HepG2 (cell line): ENCODE data around the gene DHTKD1. TPM values are rescaled to one million over a fixed set of nuclear protein-coding genes. Genes with fewer than 3 reads are reported as not detected.

ENCODE experiments used
- ASH2L ChIP-seq: fragments of 300-600, 200-600 bp; sonication (generic); IDR thresholded peaks from 2 replicates; pipeline ENCODE4 v1.7.0; 2017; ENCODE audit warnings: low read depth, mild to moderate bottlenecking, moderate library complexity, mixed read lengths, low read length; ENCODE audit not compliant: insufficient read length
- FOXK2 ChIP-seq: fragments of 450-650 bp; IDR thresholded peaks from 2 replicates; pipeline ENCODE4 v1.6.1; 2016
- HOXA3 ChIP-seq: sonication (generic); formaldehyde crosslinking; IDR thresholded peaks from 2 replicates; pipeline ENCODE4 v1.5.0; 2020; ENCODE audit warnings: missing genetic modification reagents
- JUND ChIP-seq: sonication (generic); formaldehyde crosslinking; IDR thresholded peaks from 2 replicates; pipeline ENCODE4 v1.8.0; 2022; ENCODE audit warnings: mild to moderate bottlenecking, missing genetic modification reagents
- KDM6A ChIP-seq: IDR thresholded peaks from 2 replicates; pipeline ENCODE4 v1.6.1; 2016; ENCODE audit warnings: low read depth
- MIER3 ChIP-seq: IDR thresholded peaks from 2 replicates; pipeline ENCODE4 v1.6.1; 2016; ENCODE audit warnings: missing compliant biosample characterization, borderline replicate concordance
- NR2F2 ChIP-seq: IDR thresholded peaks from 2 replicates; pipeline ENCODE4 v1.6.1; 2012; ENCODE audit warnings: low read depth, inconsistent platforms, borderline replicate concordance
- ONECUT2 ChIP-seq: sonication (generic); formaldehyde crosslinking; IDR thresholded peaks from 2 replicates; pipeline ENCODE4 v1.4.0; 2020; ENCODE audit warnings: missing genetic modification reagents
- PHF21A ChIP-seq: sonication (generic); formaldehyde crosslinking; IDR thresholded peaks from 2 replicates; pipeline ENCODE4 v1.5.0; 2020; ENCODE audit warnings: mild to moderate bottlenecking, missing genetic modification reagents
- RFX3 ChIP-seq: IDR thresholded peaks from 2 replicates; pipeline ENCODE4 v1.6.1; 2016; ENCODE audit warnings: missing biosample characterization, missing genetic modification reagents
- XRCC5 ChIP-seq: fragments of 200-400 bp; formaldehyde crosslinking; optimal IDR thresholded peaks from 2 replicates; pipeline ENCODE3; 2017; ENCODE audit warnings: mild to moderate bottlenecking, low read length
- ZNF180 ChIP-seq: sonication (generic); formaldehyde crosslinking; IDR thresholded peaks from 2 replicates; pipeline ENCODE4 v1.4.0; 2020; ENCODE audit warnings: low read depth, missing genetic modification reagents, borderline replicate concordance
- ZNF207 ChIP-seq: fragments of 450-650 bp; IDR thresholded peaks from 2 replicates; pipeline ENCODE4 v1.6.1; 2016; ENCODE audit warnings: antibody characterized with exemption, borderline replicate concordance
- ZNF431 ChIP-seq: sonication (generic); formaldehyde crosslinking; IDR thresholded peaks from 2 replicates; pipeline ENCODE4 v1.9.0; 2022; ENCODE audit warnings: missing genetic modification reagents, low read depth, mild to moderate bottlenecking, borderline replicate concordance
- ZNF619 ChIP-seq: sonication (generic); formaldehyde crosslinking; IDR thresholded peaks from 2 replicates; pipeline ENCODE4 v1.4.0; 2020; ENCODE audit warnings: mild to moderate bottlenecking, missing genetic modification reagents
- ZNF761 ChIP-seq: sonication (generic); formaldehyde crosslinking; conservative IDR thresholded peaks from 2 replicates; pipeline ENCODE4 v1.4.0; 2020; ENCODE audit warnings: mild to moderate bottlenecking, missing genetic modification reagents
- ZNF772 ChIP-seq: sonication (generic); formaldehyde crosslinking; IDR thresholded peaks from 2 replicates; pipeline ENCODE4 v1.5.0; 2020; ENCODE audit warnings: mild to moderate bottlenecking, missing genetic modification reagents
- ZNF83 ChIP-seq: sonication (generic); formaldehyde crosslinking; IDR thresholded peaks from 2 replicates; pipeline ENCODE4 v1.4.0; 2020; ENCODE audit warnings: missing genetic modification reagents, mild to moderate bottlenecking, borderline replicate concordance
- ZSCAN29 ChIP-seq: sonication (generic); formaldehyde crosslinking; conservative IDR thresholded peaks from 2 replicates; pipeline ENCODE4 v1.4.0; 2020; ENCODE audit warnings: mild to moderate bottlenecking, missing genetic modification reagents
- polyA plus RNA-seq, 8 experiments: library from polyadenylated mRNA; depleted of rRNA in 3 of 8; stranded (reverse) in 7 of 8; unstranded in 1 of 8; fragments of >200 nt; fragmentation: Illumina TruSeq in 4 of 8; extraction: Trizol in 4 of 8; gene quantifications; 2 replicates each; pipeline versions ENCODE4 v1.2.1 to v1.2.3, GENCODE V29; 2011 to 2016; ENCODE audit warnings: low read depth in 4 of 8, missing spikeins in 1 of 8, mixed read lengths in 1 of 8; ENCODE audit not compliant: insufficient read depth in 1 of 8
- total RNA-seq, 5 experiments: library from RNA; depleted of rRNA; stranded (reverse); fragments of >200 nt; fragmentation: Illumina TruSeq; extraction: Trizol; gene quantifications; 2 replicates each; pipeline ENCODE4 v1.2.3, GENCODE V29; 2016; ENCODE audit warnings: low read depth in 1 of 5
- TF ChIP-seq, protein P1 (sequence below): sonication (generic); formaldehyde crosslinking; IDR thresholded peaks from 2 replicates; pipeline ENCODE4 v1.4.0; 2020; ENCODE audit warnings: missing genetic modification reagents, borderline replicate concordance
- TF ChIP-seq, protein P2 (sequence below): sonication (generic); formaldehyde crosslinking; IDR thresholded peaks from 2 replicates; pipeline ENCODE4 v1.5.1; 2020; ENCODE audit warnings: missing genetic modification reagents, mild to moderate bottlenecking, borderline replicate concordance
- TF ChIP-seq, protein P3 (sequence below): sonication (generic); formaldehyde crosslinking; IDR thresholded peaks from 2 replicates; pipeline ENCODE4 v1.4.0; 2020; ENCODE audit warnings: missing genetic modification reagents

DHTKD1 gene
- total and polyA plus RNA-seq, 2 of the 13 experiments (the other 11 are each of a cell fraction or from before 2014, with no cell fraction given) = 9.6 to 14.1 TPM

DNA sequence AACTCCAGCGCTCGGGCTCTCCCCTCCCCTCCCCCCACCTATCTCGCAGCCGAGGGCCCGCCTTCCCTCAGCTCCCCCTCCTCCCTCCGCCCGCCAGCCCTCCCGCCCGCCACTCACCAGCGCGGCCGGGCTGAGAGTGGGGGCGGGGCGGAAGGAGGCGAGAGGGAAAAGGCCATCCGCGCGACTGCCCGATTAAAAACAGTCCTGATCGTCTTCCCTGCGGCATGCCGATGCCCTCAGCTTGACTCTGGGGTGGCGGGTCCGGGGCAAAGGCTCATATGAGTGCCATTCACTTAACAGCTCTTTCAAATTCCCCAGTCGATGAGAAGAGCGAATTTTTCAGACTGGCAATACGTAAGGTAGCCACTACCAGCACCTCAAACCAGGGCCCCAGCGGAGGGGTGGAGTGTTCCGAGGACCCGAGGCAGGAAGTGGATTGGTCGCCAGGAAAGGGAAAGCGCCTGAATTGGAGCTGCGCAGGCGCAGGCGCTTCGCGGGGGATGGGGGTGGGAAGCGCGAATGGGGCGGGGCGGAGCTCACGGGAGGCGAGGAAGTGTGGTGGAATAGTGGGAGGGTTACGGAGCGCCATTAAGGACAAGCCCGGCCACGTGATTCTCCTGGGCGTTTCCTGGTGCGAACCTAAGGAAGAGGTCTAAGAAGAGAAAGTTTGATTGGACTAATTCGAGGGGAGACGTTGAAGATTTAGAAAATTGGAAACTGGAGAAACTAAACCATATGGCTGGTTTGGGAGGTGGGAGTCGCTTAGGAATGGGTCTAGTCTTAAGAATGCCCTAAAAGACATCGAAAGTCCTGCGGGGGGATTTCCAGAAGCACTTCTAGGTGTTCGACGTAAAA, 25.7 kb upstream of the DHTKD1 start, which contains the start of gene UPF2 (continued):
- TF ChIP-seq ZNF207 (no peak), ONECUT2 (CRISPR knock-in tag) (no peak), FOXK2 (no peak), HOXA3 (CRISPR knock-in tag) (peak; percentile 46; the same call in 1 of the 2 replicates), RFX3 (CRISPR knock-in tag) (no peak), ZSCAN29 (no peak), PHF21A (CRISPR knock-in tag) (0 out of 2 replicates have a peak, but pooled peaks have one; percentile 23), ZNF431 (CRISPR knock-in tag) (no peak), ZNF619 (no peak), ASH2L (peak; percentile 93), XRCC5 (peak; percentile 36), ZNF761 (CRISPR knock-in tag) (no peak), ZNF83 (CRISPR knock-in tag) (no peak), MIER3 (peak; percentile 39; the same call in 1 of the 2 replicates), NR2F2 (no peak; the same call in 1 of the 2 replicates), ZNF772 (CRISPR knock-in tag) (no peak; the same call in 1 of the 2 replicates), JUND (CRISPR knock-in tag) (no peak), KDM6A (CRISPR knock-in tag) (0 out of 2 replicates have a peak, but pooled peaks have one; percentile 1), ZNF180 (no peak)
- TF ChIP-seq, protein P1, sequence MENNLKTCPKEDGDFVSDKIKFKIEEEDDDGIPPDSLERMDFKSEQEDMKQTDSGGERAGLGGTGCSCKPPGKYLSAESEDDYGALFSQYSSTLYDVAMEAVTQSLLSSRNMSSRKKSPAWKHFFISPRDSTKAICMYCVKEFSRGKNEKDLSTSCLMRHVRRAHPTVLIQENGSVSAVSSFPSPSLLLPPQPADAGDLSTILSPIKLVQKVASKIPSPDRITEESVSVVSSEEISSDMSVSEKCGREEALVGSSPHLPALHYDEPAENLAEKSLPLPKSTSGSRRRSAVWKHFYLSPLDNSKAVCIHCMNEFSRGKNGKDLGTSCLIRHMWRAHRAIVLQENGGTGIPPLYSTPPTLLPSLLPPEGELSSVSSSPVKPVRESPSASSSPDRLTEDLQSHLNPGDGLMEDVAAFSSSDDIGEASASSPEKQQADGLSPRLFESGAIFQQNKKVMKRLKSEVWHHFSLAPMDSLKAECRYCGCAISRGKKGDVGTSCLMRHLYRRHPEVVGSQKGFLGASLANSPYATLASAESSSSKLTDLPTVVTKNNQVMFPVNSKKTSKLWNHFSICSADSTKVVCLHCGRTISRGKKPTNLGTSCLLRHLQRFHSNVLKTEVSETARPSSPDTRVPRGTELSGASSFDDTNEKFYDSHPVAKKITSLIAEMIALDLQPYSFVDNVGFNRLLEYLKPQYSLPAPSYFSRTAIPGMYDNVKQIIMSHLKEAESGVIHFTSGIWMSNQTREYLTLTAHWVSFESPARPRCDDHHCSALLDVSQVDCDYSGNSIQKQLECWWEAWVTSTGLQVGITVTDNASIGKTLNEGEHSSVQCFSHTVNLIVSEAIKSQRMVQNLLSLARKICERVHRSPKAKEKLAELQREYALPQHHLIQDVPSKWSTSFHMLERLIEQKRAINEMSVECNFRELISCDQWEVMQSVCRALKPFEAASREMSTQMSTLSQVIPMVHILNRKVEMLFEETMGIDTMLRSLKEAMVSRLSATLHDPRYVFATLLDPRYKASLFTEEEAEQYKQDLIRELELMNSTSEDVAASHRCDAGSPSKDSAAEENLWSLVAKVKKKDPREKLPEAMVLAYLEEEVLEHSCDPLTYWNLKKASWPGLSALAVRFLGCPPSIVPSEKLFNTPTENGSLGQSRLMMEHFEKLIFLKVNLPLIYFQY = 0 out of 2 replicates have a peak, but pooled peaks have one; percentile 42
- TF ChIP-seq, protein P2, sequence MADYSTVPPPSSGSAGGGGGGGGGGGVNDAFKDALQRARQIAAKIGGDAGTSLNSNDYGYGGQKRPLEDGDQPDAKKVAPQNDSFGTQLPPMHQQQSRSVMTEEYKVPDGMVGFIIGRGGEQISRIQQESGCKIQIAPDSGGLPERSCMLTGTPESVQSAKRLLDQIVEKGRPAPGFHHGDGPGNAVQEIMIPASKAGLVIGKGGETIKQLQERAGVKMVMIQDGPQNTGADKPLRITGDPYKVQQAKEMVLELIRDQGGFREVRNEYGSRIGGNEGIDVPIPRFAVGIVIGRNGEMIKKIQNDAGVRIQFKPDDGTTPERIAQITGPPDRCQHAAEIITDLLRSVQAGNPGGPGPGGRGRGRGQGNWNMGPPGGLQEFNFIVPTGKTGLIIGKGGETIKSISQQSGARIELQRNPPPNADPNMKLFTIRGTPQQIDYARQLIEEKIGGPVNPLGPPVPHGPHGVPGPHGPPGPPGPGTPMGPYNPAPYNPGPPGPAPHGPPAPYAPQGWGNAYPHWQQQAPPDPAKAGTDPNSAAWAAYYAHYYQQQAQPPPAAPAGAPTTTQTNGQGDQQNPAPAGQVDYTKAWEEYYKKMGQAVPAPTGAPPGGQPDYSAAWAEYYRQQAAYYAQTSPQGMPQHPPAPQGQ (CRISPR knock-in tag) = no peak
- TF ChIP-seq, protein P3, sequence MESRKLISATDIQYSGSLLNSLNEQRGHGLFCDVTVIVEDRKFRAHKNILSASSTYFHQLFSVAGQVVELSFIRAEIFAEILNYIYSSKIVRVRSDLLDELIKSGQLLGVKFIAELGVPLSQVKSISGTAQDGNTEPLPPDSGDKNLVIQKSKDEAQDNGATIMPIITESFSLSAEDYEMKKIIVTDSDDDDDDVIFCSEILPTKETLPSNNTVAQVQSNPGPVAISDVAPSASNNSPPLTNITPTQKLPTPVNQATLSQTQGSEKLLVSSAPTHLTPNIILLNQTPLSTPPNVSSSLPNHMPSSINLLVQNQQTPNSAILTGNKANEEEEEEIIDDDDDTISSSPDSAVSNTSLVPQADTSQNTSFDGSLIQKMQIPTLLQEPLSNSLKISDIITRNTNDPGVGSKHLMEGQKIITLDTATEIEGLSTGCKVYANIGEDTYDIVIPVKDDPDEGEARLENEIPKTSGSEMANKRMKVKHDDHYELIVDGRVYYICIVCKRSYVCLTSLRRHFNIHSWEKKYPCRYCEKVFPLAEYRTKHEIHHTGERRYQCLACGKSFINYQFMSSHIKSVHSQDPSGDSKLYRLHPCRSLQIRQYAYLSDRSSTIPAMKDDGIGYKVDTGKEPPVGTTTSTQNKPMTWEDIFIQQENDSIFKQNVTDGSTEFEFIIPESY (CRISPR knock-in tag) = no peak
